GM06990 (cell line): Measurements from ENCODE around the gene SNX10.
A peak's percentile ranks its signal among the peaks of the same experiment; 100 is the strongest.
"Not testable (repeated sequence)": the region's sequence is repeated elsewhere in the genome, so short reads cannot be mapped to it uniquely, and the experiment has no call there.

Experiments used
- DNase-seq: peaks from one replicate; pipeline ENCODE4 v3.0.0-alpha.2; 2011; ENCODE audit not compliant: insufficient read length; ENCODE audit errors: extremely low read depth
- H3K27me3 ChIP-seq: replicated peaks from 2 replicates; pipeline ENCODE4 v1.6.0; 2011; ENCODE audit warnings: low read length; ENCODE audit not compliant: control insufficient read depth, insufficient read depth
- H3K36me3 ChIP-seq: 2 replicates; pipeline ENCODE4 v1.5.1; 2011; ENCODE audit warnings: low read length; ENCODE audit not compliant: control insufficient read depth, insufficient read depth
- H3K4me3 ChIP-seq: replicated peaks from 2 replicates; pipeline ENCODE4 v1.5.1; 2011; ENCODE audit warnings: low read depth, mild to moderate bottlenecking, control low read depth, low read length
- CTCF ChIP-seq: IDR thresholded peaks from 2 replicates; pipeline ENCODE4 v1.5.1; 2011; ENCODE audit warnings: low read length, control low read depth, mild to moderate bottlenecking, inconsistent platforms; ENCODE audit not compliant: insufficient read depth, poor library complexity, severe bottlenecking

The SNX10 gene

DNA sequence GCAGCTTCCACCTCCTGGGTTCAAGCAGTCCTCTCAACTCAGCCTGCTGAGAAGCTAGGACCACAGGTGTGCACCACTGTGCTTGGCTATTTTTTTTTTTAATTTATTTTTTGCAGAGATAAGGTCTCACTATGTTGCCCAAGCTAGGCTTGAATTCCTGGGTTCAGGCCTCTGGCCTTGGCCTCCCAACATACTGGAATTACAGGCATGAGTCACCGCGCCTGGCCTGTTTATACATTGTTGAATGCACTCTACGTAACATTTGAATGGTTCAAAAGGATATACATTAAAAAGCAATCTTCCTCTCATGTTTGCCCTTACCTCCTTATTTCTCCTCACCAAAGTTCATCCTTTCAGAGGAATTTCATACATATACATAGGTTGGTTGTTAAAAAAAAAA is 7.2 kb upstream of the SNX10 start:
- DNase-seq: no peak
- Histone ChIP-seq H3K4me3 (no peak overlapping the region), H3K36me3 (no peaks in the 10 kb centered on the region), H3K27me3 (no peaks in the 10 kb centered on the region)
- no peak for TF ChIP-seq CTCF

GRCh38 chr7:26284995-26285632 is 6.5 kb upstream of the SNX10 start:
- peak; percentile 30 for TF ChIP-seq CTCF
- no peak for DNase-seq
- no peaks in the 10 kb centered on the region for H3K27me3 ChIP-seq
- H3K36me3 ChIP-seq: no peaks in the 10 kb centered on the region
- no peak overlapping the region for H3K4me3 ChIP-seq

DNA sequence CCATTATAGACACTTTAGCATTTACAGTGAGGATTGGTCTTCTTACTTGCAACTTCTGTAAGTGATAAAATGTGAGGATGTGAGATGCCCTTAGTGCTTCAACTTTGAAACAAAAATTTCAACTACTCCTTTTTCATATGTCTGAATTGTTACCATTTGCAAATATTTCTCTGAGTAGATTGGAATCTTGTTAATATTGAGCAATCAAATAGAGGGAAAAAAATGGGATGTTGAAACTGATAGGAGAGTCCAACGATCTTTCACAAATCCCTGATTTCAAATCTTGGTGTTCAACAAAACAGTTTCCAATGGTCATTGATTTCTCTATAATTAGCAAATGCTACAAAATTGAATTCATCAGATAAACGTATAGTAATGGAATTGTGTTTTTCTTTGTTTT is 5.5 kb upstream of the SNX10 start:
- no peaks in the 10 kb centered on the region for H3K36me3 ChIP-seq
- no peaks in the 10 kb centered on the region for H3K27me3 ChIP-seq
- no peak for DNase-seq
- no peak for TF ChIP-seq CTCF
- H3K4me3 ChIP-seq: no peak overlapping the region

DNA sequence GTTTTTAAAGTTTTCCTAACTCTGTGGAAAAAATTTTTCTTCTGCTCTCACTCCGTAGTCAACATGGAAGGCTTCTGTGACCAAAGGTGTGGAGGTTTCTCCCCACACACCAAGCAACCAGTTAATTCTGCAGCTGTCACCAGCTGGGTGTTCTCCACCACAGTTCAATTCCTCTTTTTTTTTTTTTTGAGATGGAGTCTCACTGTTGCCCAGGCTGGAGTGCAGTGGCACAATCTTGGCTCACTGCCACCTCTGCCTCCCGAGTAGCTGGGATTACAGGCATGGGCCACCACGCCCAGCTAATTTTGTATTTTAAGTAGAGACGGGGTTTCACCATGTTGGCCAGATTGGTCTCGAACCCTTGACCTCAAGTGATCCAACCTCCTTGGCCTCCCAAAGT is 3.5 kb upstream of the SNX10 start:
- not testable (repeated sequence) for H3K4me3 ChIP-seq, DNase-seq, H3K36me3 ChIP-seq, H3K27me3 ChIP-seq

DNA sequence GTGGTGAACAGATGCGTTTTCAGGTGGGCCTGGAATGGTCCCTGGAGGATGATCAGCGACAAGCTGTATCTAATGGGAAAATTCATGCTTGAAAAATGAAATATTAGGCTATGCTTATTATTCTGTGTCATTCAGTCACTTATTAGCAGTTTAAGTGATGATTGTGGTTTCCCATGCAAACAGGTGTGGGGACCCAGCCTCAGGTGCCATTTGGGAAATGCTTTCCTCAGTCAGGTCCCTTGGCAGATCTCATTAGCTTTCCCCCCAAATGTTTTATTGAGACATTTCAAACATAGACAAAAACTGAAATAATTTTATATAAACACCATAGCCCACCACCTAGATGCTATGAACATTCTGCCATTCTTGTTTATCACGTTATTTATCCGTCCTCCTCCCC is 411 bp upstream of the SNX10 start:
- TF ChIP-seq CTCF: no peak
- Histone ChIP-seq H3K36me3 (no peaks in the 10 kb centered on the region), H3K4me3 (peak overlapping the region; percentile 89), H3K27me3 (no peaks in the 10 kb centered on the region)
- no peak for DNase-seq

GRCh38 chr7:26292768-26293560 is 1.3 kb downstream of the SNX10 start:
- peak overlapping the region; percentile 89 for H3K4me3 ChIP-seq
- no peak for DNase-seq

More at GRCh38 chr7:26292768-26293560, 1.3 kb downstream of the SNX10 start:
- no peak for TF ChIP-seq CTCF
- Histone ChIP-seq H3K27me3 (no peaks in the 10 kb centered on the region), H3K36me3 (no peaks in the 10 kb centered on the region)
